HUES48 (cell line): ENCODE data around the gene CMAS.
"Not testable (repeated sequence)": the region's sequence is repeated elsewhere in the genome, so short reads cannot be mapped to it uniquely, and the experiment has no call there.

Experiments used
- H3K27ac ChIP-seq: one replicate; pipeline ENCODE4 v1.7.0; 2013; ENCODE audit warnings: low read depth, low read length, inconsistent platforms
- H3K27me3 ChIP-seq: 2 replicates; pipeline ENCODE4 v1.6.1; 2013; ENCODE audit warnings: mild to moderate bottlenecking, low read length; ENCODE audit not compliant: control insufficient read depth, insufficient read depth
- H3K36me3 ChIP-seq: 2 replicates; pipeline ENCODE4 v1.6.1; 2013; ENCODE audit warnings: low read length; ENCODE audit not compliant: control insufficient read depth, insufficient read depth
- H3K4me1 ChIP-seq: 2 replicates; pipeline ENCODE4 v1.6.1; 2013; ENCODE audit warnings: mild to moderate bottlenecking, low read length; ENCODE audit not compliant: control insufficient read depth, insufficient read depth
- H3K4me3 ChIP-seq: 2 replicates; pipeline ENCODE4 v1.5.1; 2013; ENCODE audit warnings: mild to moderate bottlenecking, low read depth, low read length
- H3K9ac ChIP-seq: 2 replicates; pipeline ENCODE4 v1.6.1; 2013; ENCODE audit warnings: mild to moderate bottlenecking, low read depth, low read length, moderate library complexity
- H3K9me3 ChIP-seq: 2 replicates; pipeline ENCODE4 v1.6.1; 2013; ENCODE audit warnings: low read length; ENCODE audit not compliant: control insufficient read depth, insufficient read depth

Gene CMAS

GRCh38 chr12:22046090-22046967, at the start of gene CMAS:
CMAS (plus strand) TSS chr12:22046218; CDS start chr12:22046304, 86 bp downstream.
- Histone ChIP-seq H3K27me3 (no peaks in the 10 kb centered on the region), H3K4me1 (peaks cover 23% of the 10 kb centered on the region), H3K36me3 (peaks cover 5% of the 10 kb centered on the region; the same call in 1 of the 2 replicates)

GRCh38 chr12:21998295-21998694, 47.7 kb upstream of the CMAS start:
- no peaks in the 10 kb centered on the region for H3K27me3 ChIP-seq
- no peak overlapping the region for H3K27ac ChIP-seq
- H3K36me3 ChIP-seq = no peaks in the 10 kb centered on the region
- H3K9me3 ChIP-seq = no peaks in the 10 kb centered on the region
- no peak overlapping the region for H3K9ac ChIP-seq
- H3K4me3 ChIP-seq = no peak overlapping the region
- 0 out of 2 replicates have a peak, but pooled peaks cover under 1% of the 10 kb centered on the region for H3K4me1 ChIP-seq

More at GRCh38 chr12:22046090-22046967, at the start of gene CMAS:
- Histone ChIP-seq H3K9ac (peak within 1 kb of the TSS; percentile 88), H3K27ac (peak within 1 kb of the TSS; percentile 93), H3K4me3 (peak within 1 kb of the TSS; percentile 96), H3K9me3 (no peaks in the 10 kb centered on the region)

- no peaks in the 10 kb centered on the region for H3K9me3 ChIP-seq
- H3K27ac ChIP-seq = no peak overlapping the region
- no peak overlapping the region for H3K9ac ChIP-seq
- no peaks in the 10 kb centered on the region for H3K36me3 ChIP-seq
- H3K27me3 ChIP-seq = no peaks in the 10 kb centered on the region
- no peaks in the 10 kb centered on the region for H3K4me1 ChIP-seq
- H3K4me3 ChIP-seq = no peak overlapping the region
Observed at GRCh38 chr12:21998782-21999181, 47.2 kb upstream of the CMAS start.

- H3K27me3 ChIP-seq = no peaks in the 10 kb centered on the region
- H3K9ac ChIP-seq = no peak overlapping the region
- H3K27ac ChIP-seq = no peak overlapping the region
- no peaks in the 10 kb centered on the region for H3K36me3 ChIP-seq
- no peaks in the 10 kb centered on the region for H3K9me3 ChIP-seq
- no peaks in the 10 kb centered on the region for H3K4me1 ChIP-seq
- no peak overlapping the region for H3K4me3 ChIP-seq
Observed at GRCh38 chr12:22002430-22002829, 43.6 kb upstream of the CMAS start.

GRCh38 chr12:22007794-22008193, 38.2 kb upstream of the CMAS start:
- H3K4me3 ChIP-seq, H3K9ac ChIP-seq, H3K9me3 ChIP-seq, H3K27ac ChIP-seq, H3K27me3 ChIP-seq, H3K36me3 ChIP-seq, H3K4me1 ChIP-seq: not testable (repeated sequence)

- Histone ChIP-seq H3K4me1 (no peaks in the 10 kb centered on the region), H3K4me3 (no peak overlapping the region), H3K9ac (no peak overlapping the region), H3K27ac (no peak overlapping the region), H3K27me3 (no peaks in the 10 kb centered on the region), H3K36me3 (no peaks in the 10 kb centered on the region), H3K9me3 (no peaks in the 10 kb centered on the region)
Observed at GRCh38 chr12:22008196-22008595, 37.8 kb upstream of the CMAS start.

- H3K36me3 ChIP-seq = no peaks in the 10 kb centered on the region
- no peaks in the 10 kb centered on the region for H3K27me3 ChIP-seq
- H3K4me1 ChIP-seq = no peaks in the 10 kb centered on the region
- no peaks in the 10 kb centered on the region for H3K9me3 ChIP-seq
- no peak overlapping the region for H3K27ac ChIP-seq
- H3K9ac ChIP-seq = no peak overlapping the region
- H3K4me3 ChIP-seq = no peak overlapping the region
Observed at GRCh38 chr12:22014041-22014782, 31.8 kb upstream of the CMAS start.

GRCh38 chr12:22014783-22015144, 31.3 kb upstream of the CMAS start:
- Histone ChIP-seq H3K27ac (no peak overlapping the region), H3K36me3 (no peaks in the 10 kb centered on the region), H3K27me3 (no peaks in the 10 kb centered on the region), H3K4me1 (no peaks in the 10 kb centered on the region), H3K9ac (no peak overlapping the region), H3K9me3 (no peaks in the 10 kb centered on the region), H3K4me3 (no peak overlapping the region)

- Histone ChIP-seq H3K4me1 (no peaks in the 10 kb centered on the region), H3K9me3 (no peaks in the 10 kb centered on the region), H3K9ac (no peak overlapping the region), H3K4me3 (no peak overlapping the region), H3K36me3 (no peaks in the 10 kb centered on the region), H3K27me3 (no peaks in the 10 kb centered on the region), H3K27ac (no peak overlapping the region)
Observed at GRCh38 chr12:22016982-22017381, 29.0 kb upstream of the CMAS start.

GRCh38 chr12:22018860-22019259, 27.2 kb upstream of the CMAS start:
- H3K27me3 ChIP-seq = no peaks in the 10 kb centered on the region
- no peaks in the 10 kb centered on the region for H3K4me1 ChIP-seq
- no peak overlapping the region for H3K9ac ChIP-seq
- peaks cover 5% of the 10 kb centered on the region; the same call in 1 of the 2 replicates for H3K9me3 ChIP-seq
- H3K4me3 ChIP-seq = no peak overlapping the region
- H3K36me3 ChIP-seq = no peaks in the 10 kb centered on the region
- no peak overlapping the region for H3K27ac ChIP-seq

GRCh38 chr12:22023489-22023888, 22.5 kb upstream of the CMAS start:
- H3K36me3 ChIP-seq, H3K27me3 ChIP-seq, H3K9me3 ChIP-seq, H3K4me1 ChIP-seq, H3K4me3 ChIP-seq, H3K9ac ChIP-seq, H3K27ac ChIP-seq: not testable (repeated sequence)
